HG02840 (cell line): ENCODE data around the gene FOXL2NB.

Experiments used
- ATAC-seq: cut with Tn5 transposase; IDR thresholded peaks from one replicate; pipeline ENCODE4 v1.9.1; 2021; ENCODE audit warnings: mild to moderate bottlenecking, moderate library complexity, moderate number of reproducible peaks; ENCODE audit not compliant: unreplicated experiment, low FRiP score

FOXL2NB gene

GRCh38 chr3:138944929-138945708, 1.9 kb upstream of the FOXL2NB start:
- no peak for ATAC-seq

GRCh38 chr3:138945709-138946662, 1.0 kb upstream of the FOXL2NB start:
- ATAC-seq: no peak

GRCh38 chr3:138947495-138948121, 591 bp downstream of the FOXL2NB start:
- no peak for ATAC-seq

DNA sequence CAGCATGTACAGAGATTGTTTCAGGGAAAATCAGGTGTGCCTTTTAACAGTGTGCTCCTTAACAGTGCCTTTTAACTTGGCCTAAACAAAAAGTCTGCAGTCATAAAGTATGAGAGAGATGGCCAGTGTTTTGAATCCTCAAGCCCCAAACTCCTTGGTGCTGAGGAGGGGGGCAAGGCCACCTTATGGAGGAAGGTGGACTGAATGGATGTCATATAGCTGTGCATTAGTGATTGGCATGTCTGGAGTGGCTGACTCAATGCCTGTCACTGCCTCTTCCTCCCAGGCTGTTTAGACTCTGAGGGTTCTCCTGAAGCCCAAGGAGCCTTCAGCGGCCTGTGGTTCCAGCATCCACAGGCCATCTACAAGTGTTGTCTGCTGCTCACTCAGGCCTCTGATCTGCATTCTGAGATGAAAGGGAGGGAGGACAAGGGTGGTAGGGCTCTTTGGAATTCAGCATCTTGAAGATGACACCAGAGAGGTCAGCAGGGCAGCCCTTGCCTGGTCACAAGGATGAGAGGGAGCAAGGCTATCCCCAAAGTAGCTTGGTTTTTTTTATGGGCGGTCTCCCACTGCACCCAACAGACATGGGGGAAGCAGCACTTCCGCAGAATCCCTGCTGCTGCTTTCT, 1.5 kb downstream of the FOXL2NB start:
- no peak for ATAC-seq

DNA sequence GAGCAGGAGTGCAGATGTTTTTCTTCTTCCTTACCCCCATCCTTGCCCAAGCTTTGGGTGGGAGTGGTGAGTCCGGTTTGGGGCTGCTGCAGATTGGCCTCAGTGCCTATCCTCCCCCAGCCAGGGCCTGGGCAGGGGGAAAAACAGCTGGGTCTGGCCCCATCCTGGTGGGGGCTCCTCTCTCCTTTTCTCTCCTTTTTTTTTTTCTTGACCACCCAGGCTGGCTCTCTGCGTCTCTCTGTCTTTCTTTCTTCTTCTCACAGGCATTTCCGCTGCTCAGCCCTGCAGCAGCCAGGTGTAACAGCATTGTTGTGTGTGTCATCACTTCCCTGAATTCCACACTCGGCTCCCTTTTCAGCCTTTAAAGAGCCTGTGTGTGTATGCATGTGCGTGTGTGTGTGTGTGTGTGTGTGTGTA, 2.0 kb downstream of the FOXL2NB start:
- ATAC-seq: no peak

- ATAC-seq: no peak
Measured at GRCh38 chr3:138949445-138950005, 2.5 kb downstream of the FOXL2NB start.

- ATAC-seq: no peak
Measured at GRCh38 chr3:138950006-138950644, 3.1 kb downstream of the FOXL2NB start.

GRCh38 chr3:138950701-138951100, 3.7 kb downstream of the FOXL2NB start:
- no peak for ATAC-seq

DNA sequence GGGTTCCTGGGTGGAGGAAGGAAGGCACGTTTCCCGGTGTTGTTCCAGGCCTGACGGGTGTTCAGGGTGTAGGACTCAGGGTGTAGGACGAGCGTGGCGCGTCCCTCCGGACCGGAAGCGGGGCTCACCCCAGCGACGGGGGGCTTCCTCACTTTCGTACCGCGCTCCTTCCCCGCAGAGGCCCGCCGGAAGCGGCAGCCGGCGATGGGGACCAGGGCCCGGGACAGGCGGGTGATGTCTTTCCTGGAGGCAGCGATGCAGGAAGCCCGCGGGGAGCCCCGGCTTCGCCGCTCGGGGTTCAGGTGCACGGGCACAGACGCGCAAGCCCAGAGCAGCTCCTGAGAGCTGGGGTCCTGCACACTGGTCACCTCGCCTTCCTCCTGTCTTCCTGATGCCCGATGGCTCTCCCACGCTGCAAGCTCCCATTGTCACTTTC, 13.4 kb downstream of the FOXL2NB start:
- ATAC-seq: no peak

GRCh38 chr3:138962854-138963560, 16.0 kb downstream of the FOXL2NB start:
- no peak for ATAC-seq

DNA sequence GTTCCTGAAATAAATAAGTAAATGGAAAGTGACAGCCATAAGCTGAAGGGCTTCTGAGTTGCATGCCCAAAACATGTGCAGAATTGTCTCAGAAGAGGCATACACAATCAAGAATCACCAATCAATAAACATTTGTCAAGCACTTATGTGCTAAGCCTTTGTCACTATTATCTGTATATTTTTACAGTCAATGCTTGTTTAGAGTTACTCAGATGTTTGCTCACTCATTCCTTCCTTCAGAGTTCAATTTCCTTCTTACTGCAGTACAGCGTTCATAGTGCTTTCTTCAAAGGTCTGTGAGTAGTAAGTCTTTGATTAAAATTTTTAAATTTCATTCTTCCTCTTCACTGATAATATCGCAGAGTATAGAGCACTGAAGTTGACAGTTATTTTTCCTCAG, 17.2 kb downstream of the FOXL2NB start:
- ATAC-seq: no peak

GRCh38 chr3:138964923-138965322, 17.9 kb downstream of the FOXL2NB start:
- ATAC-seq: no peak

DNA sequence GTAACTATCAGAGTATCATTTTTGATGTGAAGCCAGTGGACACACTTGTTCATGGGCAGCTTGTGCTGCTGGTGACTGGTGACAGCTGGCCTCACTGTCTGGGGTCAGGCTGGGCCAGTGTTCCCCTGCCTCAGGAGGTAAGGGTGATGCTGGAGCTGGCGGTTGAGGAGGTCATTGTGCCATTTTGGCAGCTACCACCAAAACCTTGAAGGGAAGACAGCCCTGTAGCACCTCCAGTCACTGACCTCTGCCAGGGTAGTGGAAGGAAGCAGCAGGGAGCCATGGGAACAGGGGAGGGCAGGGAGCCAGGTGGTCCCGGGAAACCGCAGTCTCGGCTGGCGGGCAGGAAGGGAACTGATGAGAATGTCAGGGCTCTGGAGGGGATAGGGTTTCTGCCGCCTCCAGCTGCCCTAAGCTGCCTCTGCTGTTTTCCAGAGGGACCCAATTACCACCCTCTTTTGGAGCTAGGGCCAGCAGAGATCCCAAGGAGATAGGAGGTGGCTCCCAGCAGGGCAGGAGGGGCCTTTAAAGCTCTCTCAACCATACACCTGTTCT, 24.8 kb downstream of the FOXL2NB start:
- ATAC-seq: no peak

DNA sequence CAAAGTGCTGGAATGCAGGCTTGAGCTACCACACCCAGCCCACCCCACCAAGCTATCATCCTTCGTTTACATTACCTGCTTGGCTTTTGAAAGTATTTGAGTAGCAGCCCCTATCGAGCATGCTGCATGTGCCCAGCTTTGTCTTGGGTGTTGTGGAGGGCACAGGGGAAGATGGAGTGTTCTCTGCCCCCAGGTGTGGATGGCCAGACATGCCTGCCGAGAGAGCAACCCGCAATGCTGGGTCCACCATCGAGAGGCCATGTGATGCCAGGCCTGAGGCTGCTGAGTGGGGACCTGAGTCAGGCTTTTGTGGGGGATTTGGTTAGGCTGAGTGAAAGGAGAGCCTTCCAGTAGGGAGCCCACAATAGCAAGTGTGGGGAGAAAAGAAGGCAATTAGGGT, 25.9 kb downstream of the FOXL2NB start:
- no peak for ATAC-seq

- ATAC-seq: no peak
Measured at GRCh38 chr3:138974462-138974861, 27.4 kb downstream of the FOXL2NB start.

GRCh38 chr3:138975351-138975750, 28.3 kb downstream of the FOXL2NB start:
- no peak for ATAC-seq

GRCh38 chr3:138976047-138976446, 29.0 kb downstream of the FOXL2NB start:
- ATAC-seq: no peak

GRCh38 chr3:138984816-138985215, 37.8 kb downstream of the FOXL2NB start:
- ATAC-seq: no peak

GRCh38 chr3:138985932-138986331, 38.9 kb downstream of the FOXL2NB start:
- ATAC-seq: no peak
